Measurements from ENCODE around the gene ADSL.

ADSL gene

DNA sequence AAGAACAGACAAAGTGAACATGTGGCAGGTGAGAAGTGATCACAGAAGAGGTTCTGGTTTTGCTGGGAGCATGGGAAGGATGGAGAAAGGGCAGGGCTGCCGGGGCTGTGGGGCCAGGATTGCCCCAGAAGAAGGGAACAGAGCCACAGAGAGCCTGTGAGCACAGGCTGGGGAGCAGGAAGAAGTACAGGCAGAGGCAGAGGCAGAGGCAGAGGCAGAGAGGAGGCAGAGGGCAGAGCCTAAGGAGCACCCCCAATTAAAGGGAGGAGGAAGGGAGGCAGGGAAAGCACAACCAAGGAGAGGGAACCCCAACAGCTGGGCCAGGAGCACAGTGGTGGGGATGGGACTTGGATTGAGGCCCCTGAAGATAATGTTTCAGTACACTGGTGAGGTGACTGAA lies 75.6 kb downstream of the ADSL start:
- H3K4me3 ChIP-seq (ENCODE audit: low read depth, low read length) = no peak overlapping the region
- TF ChIP-seq, protein P1, sequence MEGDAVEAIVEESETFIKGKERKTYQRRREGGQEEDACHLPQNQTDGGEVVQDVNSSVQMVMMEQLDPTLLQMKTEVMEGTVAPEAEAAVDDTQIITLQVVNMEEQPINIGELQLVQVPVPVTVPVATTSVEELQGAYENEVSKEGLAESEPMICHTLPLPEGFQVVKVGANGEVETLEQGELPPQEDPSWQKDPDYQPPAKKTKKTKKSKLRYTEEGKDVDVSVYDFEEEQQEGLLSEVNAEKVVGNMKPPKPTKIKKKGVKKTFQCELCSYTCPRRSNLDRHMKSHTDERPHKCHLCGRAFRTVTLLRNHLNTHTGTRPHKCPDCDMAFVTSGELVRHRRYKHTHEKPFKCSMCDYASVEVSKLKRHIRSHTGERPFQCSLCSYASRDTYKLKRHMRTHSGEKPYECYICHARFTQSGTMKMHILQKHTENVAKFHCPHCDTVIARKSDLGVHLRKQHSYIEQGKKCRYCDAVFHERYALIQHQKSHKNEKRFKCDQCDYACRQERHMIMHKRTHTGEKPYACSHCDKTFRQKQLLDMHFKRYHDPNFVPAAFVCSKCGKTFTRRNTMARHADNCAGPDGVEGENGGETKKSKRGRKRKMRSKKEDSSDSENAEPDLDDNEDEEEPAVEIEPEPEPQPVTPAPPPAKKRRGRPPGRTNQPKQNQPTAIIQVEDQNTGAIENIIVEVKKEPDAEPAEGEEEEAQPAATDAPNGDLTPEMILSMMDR (IDR thresholded peaks at IDR 0.05; ENCODE audit: borderline replicate concordance, insufficient read depth, low read depth, low read length) = no peak

DNA sequence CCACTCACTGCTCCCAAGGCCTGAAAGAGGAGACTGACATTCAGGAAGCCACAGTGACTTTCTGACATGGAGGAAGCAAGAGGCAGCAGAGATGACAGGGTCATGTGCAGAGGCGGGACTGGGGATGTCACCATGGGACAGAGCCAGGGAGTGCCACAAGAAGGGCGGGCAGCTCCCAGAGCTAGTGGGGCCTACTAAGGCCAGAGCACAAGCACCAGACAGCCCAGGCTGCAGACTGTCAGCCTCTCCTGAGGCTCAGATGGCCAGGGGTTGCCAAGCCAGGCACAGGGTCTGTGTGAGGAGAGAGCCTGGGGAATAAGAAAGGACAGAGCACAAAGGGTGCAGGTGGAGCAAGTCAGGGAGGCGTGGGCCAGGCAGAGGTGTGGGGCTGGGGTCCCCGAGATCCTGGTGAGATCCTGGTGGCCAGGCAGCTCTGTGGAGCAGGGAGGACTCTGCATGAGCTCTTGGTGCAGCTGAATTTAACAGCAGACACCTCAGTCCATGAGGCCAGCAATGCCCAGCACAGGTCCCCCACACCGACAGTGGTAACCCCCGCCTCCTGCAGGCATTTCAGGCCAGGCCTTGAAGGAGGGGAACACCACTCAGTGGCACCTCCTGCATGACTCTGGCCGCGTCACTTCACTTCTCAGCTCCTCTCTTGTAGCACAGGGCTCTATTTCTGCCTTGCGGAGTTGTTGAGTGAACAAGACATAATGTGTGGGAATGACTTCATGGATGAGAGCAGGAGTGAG lies 76.4 kb downstream of the ADSL start:
- TF ChIP-seq, protein P1 (IDR thresholded peaks at IDR 0.05; ENCODE audit: borderline replicate concordance, insufficient read depth, low read depth, low read length) = no peak

DNA sequence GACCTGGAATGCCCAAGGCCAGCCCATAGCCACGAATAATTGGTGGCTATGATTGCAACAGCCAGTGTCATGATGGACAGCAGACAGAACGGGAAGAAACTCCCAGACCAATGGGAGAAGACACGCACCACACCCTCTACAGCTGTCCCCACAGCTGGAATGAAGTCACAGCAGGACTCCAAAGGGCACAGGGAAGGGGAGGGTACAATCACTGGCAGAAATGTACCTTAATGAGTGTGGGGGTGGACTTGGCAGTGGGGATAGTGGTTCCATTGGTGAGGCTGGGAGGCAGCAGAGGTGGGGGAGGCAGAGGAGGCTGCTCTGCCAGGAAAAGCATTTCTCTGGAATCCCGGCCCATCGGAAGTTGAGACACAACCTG lies 77.0 kb downstream of the ADSL start:
- TF ChIP-seq, protein P1 (IDR thresholded peaks at IDR 0.05; ENCODE audit: borderline replicate concordance, insufficient read depth, low read depth, low read length) = no peak
- H3K4me3 ChIP-seq (ENCODE audit: low read depth, low read length) = no peak overlapping the region

More for the DNA sequence above, 76.4 kb downstream of the ADSL start:
- H3K4me3 ChIP-seq (ENCODE audit: low read depth, low read length) = no peak overlapping the region

DNA sequence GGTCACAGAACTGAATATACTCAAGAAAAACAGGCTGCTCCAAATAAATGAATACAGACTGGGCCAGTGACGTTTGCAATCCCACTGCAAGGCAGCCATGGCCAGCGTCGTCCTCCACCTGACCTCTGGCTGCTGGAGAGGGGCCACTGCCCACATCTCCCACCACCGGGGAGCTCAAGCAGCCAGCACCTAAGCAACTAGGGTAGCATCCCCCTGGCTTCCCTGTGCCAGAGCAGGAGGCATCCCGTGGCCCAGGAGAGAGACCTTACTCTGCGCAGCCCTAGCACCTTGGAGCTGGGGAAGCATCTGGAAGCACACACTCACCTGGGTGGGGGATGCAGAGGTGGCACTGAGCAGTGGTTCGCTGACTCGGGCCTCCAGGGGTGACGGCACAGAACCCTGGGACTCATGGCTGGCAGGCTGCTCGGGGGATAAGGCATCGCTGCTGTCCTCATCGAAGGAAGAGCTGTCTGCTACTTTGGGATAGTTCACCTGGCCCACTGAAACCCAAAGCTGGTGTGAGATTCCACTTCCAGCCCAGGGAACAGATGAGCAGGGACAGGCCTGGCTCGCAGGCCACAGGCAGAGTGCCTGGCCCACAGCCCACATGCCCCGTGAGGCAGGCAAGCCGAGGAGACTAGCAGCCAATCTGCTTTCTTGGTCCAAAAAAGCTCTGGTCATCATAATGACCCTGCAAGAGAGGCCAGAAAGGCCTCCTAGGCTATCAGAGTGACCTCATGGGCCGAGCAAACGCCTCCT lies 77.8 kb downstream of the ADSL start:
- TF ChIP-seq, protein P1 (IDR thresholded peaks at IDR 0.05; ENCODE audit: borderline replicate concordance, insufficient read depth, low read depth, low read length) = no peak
- H3K4me3 ChIP-seq (ENCODE audit: low read depth, low read length) = no peak overlapping the region

DNA sequence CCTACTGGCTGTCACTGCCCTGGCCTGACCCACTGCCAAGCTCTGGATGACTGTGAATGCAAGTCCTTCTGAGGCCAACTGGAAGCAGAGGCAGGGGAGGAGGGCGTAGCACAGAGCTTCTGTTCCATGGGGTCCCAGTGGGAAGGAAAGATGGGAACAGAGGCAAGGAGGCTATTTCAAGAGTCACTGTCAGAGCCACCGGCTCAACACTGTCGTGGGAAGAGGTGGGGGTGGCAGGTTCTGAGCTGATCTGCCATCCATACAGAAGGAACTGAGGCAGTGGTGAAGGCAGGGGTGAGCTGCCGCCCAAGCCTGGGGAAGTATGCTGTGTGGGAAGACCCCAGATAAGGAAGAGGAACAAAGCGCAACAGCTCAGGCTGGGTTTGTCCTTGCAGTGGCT lies 78.8 kb downstream of the ADSL start:
- TF ChIP-seq, protein P1 (IDR thresholded peaks at IDR 0.05; ENCODE audit: borderline replicate concordance, insufficient read depth, low read depth, low read length) = no peak
- no peak overlapping the region for H3K4me3 ChIP-seq (ENCODE audit: low read depth, low read length)

DNA sequence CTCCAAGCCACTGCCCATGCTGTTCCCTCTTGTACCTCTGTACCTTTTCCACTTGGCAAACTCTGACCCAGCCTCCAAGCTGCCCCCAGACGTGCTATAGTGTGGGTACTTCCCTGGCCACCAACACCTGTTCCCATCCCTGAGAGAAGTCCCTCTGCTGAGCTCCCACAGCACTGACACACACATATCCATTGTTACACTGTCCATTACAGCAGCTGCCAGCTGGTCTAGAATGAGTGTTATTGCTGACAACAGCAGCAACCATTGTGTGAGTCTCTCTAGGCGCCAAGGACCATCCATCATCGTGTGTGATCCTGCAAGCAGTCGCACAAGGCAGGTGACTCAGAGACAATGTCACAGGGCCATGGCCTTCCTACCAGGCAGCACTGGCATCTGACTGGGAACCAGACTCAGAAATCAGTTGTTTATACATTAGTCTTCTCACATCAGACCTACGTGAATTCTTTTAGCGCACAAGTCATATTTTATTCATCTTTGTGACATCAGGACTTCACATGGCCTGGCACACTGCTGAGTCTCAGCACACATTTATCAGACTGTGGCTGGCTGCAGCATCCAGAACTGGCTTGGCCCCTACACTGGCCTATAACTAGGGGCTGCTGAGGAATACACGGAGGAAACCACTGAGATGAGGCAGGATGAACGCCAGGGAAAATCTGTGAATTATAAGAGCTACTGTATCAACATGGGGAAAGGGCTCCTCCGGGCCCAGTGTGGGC lies 80.5 kb downstream of the ADSL start:
- H3K4me3 ChIP-seq (ENCODE audit: low read depth, low read length) = no peak overlapping the region
- TF ChIP-seq, protein P1 (IDR thresholded peaks at IDR 0.05; ENCODE audit: borderline replicate concordance, insufficient read depth, low read depth, low read length) = no peak

Data from GM12875 (cell line).